Gastrocnemius medialis (tissue), 4 donors: ENCODE results near the gene WNT9B. TPM values are rescaled to one million over a fixed set of nuclear protein-coding genes. Genes with fewer than 3 reads are reported as not detected.
A peak's percentile ranks its signal among the peaks of the same experiment; 100 is the strongest.

ENCODE experiments used
- ATAC-seq, 2 donors: fragments of 150-250 bp; one replicate each; pipeline ENCODE4 v1.9.1; 2016
- DNase-seq, 2 donors: peaks; one replicate each; pipeline ENCODE4 v3.0.0-alpha.2; 2019
- H3K27ac ChIP-seq, 4 donors: fragments of 200-600 bp; sonication (generic); 1 replicate in 1 of 4; 2 replicates in 3 of 4; pipeline ENCODE4 v1.5.1; 2016 to 2018; ENCODE audit warnings: mild to moderate bottlenecking in 2 of 4, moderate library complexity in 1 of 4
- H3K27me3 ChIP-seq, 3 donors: fragments of 200-600 bp; sonication (generic) in 2 of 3; 1 replicate in 1 of 3; 2 replicates in 2 of 3; pipeline versions ENCODE4 v1.5.1 to v1.6.0; 2016 to 2019; ENCODE audit warnings: mild to moderate bottlenecking in 1 of 3, moderate library complexity in 1 of 3
- H3K36me3 ChIP-seq, 2 donors: fragments of 200-600 bp; sonication (generic) in 1 of 2; one replicate each; pipeline ENCODE4 v1.5.1; 2017 to 2018
- H3K4me1 ChIP-seq, 2 donors: fragments of 200-600 bp; sonication (generic) in 1 of 2; one replicate each; pipeline ENCODE4 v1.5.1; 2016 to 2017; ENCODE audit warnings: mild to moderate bottlenecking in 2 of 2
- H3K4me3 ChIP-seq, 4 donors: fragments of 200-600 bp; sonication (generic) in 3 of 4; 1 replicate in 1 of 4; 2 replicates in 3 of 4; pipeline ENCODE4 v1.5.1; 2016 to 2019; ENCODE audit warnings: mild to moderate bottlenecking in 2 of 4
- H3K9me3 ChIP-seq, 3 donors: fragments of 200-600 bp; sonication (generic) in 2 of 3; 1 replicate in 1 of 3; 2 replicates in 2 of 3; pipeline ENCODE4 v1.5.1; 2016 to 2019
- POLR2A ChIP-seq, 2 donors: fragments of 450-650 bp; IDR thresholded peaks; one replicate each; pipeline ENCODE4 v1.6.1; 2017; ENCODE audit warnings: antibody characterized with exemption in 2 of 2, mild to moderate bottlenecking in 2 of 2, moderate library complexity in 2 of 2
- in situ Hi-C, 4 donors: fragments of 200-750 bp; cut with MboI; loops; one replicate each; pipeline versions ENCODE4 v1.15.0 to v1.8.0; 2017; ENCODE audit warnings: low sequenced_read_pairs in 4 of 4
- intact Hi-C: fragments of 100-400 bp; cut with DNase I; formaldehyde crosslinking; loops from one replicate; pipeline ENCODE4 v1.15.1; 2023; ENCODE audit warnings: low total_unique reads
- total RNA-seq, 4 donors: library from RNA; depleted of rRNA; stranded (reverse); fragments of >200 nt; gene quantifications; one replicate each; pipeline versions ENCODE4 v1.1.0 to v1.2.3, GENCODE V29; 2016
- TF ChIP-seq, protein P1 (sequence below), 5 experiments: fragments of 450-650 bp in 3 of 5; fragments of 200-600 bp in 2 of 5; sonication (generic) in 2 of 5; IDR thresholded peaks in 4 of 5; conservative IDR thresholded peaks in 1 of 5; 1 replicate in 4 of 5; 2 replicates in 1 of 5; pipeline ENCODE4 v1.5.1; 2016 to 2019; ENCODE audit warnings: antibody characterized with exemption in 5 of 5, mild to moderate bottlenecking in 3 of 5, moderate library complexity in 3 of 5

WNT9B gene
- total RNA-seq, 4 donors from 2014 or later: 0.40 TPM; not detected in 3

DNA sequence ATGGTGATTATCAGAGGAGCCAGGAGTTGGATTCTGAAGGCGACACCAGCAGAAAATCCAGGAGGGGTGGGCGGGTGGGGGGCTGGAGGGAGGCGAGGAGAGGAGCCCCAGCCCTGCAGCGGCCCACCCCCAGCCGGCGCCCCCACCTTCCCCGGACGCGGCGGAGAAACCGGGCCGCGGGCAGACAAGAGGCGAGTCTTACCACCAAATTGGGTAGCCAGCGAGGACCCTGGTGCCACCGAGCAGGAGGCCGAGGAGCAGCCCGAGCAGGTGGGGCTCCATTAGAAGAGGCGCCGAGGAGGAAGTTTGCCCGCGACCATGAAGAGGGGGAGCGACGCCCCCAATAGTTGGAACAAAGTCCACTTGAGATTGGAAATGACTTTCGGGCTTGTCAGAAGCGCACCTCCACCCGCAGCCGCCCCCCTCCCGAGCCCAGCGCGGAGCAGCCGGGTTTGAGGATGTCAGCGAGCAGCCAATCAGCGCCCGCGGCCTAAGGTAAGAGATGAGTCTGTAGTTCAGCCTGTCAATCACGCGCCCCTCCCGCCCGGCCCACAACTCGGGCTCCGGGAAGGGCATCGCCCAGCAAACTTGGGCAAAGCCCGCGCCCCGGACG, 33.0 kb upstream of the WNT9B start, which contains the start of gene WNT3:
TSS of gene WNT3 (minus strand) at position 377 of the 613 bp plus-strand sequence. CDS start at position 282, 95 bp downstream.
- in situ Hi-C loops (no loop called here), intact Hi-C loops (no loop called here)
- Histone ChIP-seq H3K27ac (no peak within 1 kb of the TSS), H3K27me3 (peaks cover 69 to 77% (median 73%) of the 10 kb centered on the region in 3 donors), H3K4me1 (peaks cover 8 to 18% of the 10 kb centered on the region in 2 donors), H3K4me3 (peak within 1 kb of the TSS; percentile 32 to 65 (median 46)), H3K36me3 (no peaks in the 10 kb centered on the region), H3K9me3 (no peaks in the 10 kb centered on the region)
- no peak for ATAC-seq
- DNase-seq: no peak
- no peak for TF ChIP-seq POLR2A (IDR thresholded peaks at IDR 0.05)

DNA sequence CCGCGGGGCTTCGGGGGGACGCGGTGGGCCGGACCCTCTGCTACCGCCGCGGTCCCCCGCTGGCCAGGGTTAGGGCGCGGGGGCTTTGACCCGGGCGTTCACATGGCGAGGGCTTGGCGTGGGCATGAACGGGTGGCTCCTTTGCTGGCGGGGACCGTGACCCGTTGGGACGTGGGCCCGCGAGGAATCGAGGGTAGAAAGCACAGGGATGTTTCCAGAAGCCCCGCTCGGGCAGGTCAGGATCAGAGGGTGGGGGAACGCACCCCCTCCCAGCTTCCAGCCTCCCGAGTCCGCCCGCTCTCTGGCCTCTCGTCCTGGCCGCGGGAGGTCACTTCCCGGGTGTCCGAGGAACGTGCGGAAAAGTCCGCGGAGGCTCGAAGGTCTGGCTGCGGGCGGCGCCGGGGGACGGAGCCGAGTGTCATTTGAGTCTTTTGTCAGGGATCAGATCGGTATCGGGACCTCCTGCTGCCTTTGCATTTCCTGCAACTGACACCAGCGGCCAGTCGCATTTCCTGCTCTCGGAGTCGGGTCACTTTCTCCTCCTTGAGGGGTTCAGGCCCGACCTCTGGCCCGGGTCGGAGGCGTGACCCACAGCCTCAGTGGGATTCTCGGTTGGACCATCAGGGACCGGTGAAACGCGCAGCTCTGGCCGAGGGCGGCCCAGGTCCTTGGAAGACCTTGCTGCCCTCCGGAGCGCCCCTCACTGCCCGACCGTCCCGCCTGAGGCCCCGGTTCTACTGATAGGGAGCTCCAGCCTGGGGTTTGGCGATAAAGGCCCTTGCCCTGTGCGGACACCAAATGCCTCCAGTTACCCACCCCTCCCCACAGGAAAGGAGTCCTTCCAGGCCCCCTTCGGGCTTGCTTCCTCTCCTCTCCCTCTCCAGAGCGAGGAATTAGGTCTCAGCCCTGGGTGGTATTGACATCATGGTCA, 32.2 kb upstream of the WNT9B start:
- H3K36me3 ChIP-seq: no peaks in the 10 kb centered on the region
- H3K4me1 ChIP-seq: peaks cover 8 to 18% of the 10 kb centered on the region in 2 donors
- DNase-seq: no peak
- TF ChIP-seq, protein P1, sequence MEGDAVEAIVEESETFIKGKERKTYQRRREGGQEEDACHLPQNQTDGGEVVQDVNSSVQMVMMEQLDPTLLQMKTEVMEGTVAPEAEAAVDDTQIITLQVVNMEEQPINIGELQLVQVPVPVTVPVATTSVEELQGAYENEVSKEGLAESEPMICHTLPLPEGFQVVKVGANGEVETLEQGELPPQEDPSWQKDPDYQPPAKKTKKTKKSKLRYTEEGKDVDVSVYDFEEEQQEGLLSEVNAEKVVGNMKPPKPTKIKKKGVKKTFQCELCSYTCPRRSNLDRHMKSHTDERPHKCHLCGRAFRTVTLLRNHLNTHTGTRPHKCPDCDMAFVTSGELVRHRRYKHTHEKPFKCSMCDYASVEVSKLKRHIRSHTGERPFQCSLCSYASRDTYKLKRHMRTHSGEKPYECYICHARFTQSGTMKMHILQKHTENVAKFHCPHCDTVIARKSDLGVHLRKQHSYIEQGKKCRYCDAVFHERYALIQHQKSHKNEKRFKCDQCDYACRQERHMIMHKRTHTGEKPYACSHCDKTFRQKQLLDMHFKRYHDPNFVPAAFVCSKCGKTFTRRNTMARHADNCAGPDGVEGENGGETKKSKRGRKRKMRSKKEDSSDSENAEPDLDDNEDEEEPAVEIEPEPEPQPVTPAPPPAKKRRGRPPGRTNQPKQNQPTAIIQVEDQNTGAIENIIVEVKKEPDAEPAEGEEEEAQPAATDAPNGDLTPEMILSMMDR (IDR thresholded peaks at IDR 0.05 in 4 of 5, conservative IDR thresholded peaks at IDR 0.05 in 1 of 5): no peak
- no peak for TF ChIP-seq POLR2A (IDR thresholded peaks at IDR 0.05)
- peaks cover 69 to 70% (median 69%) of the 10 kb centered on the region in 3 donors for H3K27me3 ChIP-seq
- H3K4me3 ChIP-seq: peak overlapping the region; percentile 32 to 65 (median 46)
- no peak for ATAC-seq
- in situ Hi-C loops (no loop called here), intact Hi-C loops (no loop called here)
- H3K27ac ChIP-seq: no peak overlapping the region
- no peaks in the 10 kb centered on the region for H3K9me3 ChIP-seq

DNA sequence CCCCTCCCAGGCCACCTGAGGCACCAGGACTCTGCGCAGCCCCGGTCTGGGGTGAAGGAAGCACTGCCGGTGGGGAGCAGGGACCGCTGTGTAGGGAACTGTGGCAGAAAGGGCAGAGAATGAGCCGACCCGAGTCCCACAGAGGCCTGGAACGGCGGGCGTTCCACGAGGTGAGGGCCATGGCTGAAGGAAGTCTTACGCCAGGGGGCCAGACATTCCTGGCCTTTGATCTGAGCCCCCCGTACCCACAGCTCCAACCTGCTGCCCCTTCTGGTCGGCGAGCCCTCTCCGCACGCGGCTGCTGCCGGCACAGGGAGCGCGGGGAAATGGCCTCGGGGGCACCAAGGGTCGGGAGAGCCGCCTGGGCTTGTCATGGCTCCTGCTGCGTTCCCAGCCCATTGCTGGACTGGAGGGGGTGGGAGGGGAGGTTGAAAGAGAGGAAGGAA, 31.5 kb upstream of the WNT9B start:
- no peak for TF ChIP-seq POLR2A (IDR thresholded peaks at IDR 0.05)
- TF ChIP-seq, protein P1 (IDR thresholded peaks at IDR 0.05 in 4 of 5, conservative IDR thresholded peaks at IDR 0.05 in 1 of 5): no peak
- no peak overlapping the region for H3K27ac ChIP-seq
- intact Hi-C loops (no loop called here), in situ Hi-C loops (no loop called here)
- H3K9me3 ChIP-seq: no peaks in the 10 kb centered on the region
- DNase-seq (no peak), ATAC-seq (no peak)
- peaks cover 64 to 70% (median 68%) of the 10 kb centered on the region in 3 donors for H3K27me3 ChIP-seq
- H3K36me3 ChIP-seq: no peaks in the 10 kb centered on the region
- peaks cover 8 to 18% of the 10 kb centered on the region in 2 donors for H3K4me1 ChIP-seq
- peak overlapping the region in 1 of 4 donors; percentile 65 for H3K4me3 ChIP-seq

DNA sequence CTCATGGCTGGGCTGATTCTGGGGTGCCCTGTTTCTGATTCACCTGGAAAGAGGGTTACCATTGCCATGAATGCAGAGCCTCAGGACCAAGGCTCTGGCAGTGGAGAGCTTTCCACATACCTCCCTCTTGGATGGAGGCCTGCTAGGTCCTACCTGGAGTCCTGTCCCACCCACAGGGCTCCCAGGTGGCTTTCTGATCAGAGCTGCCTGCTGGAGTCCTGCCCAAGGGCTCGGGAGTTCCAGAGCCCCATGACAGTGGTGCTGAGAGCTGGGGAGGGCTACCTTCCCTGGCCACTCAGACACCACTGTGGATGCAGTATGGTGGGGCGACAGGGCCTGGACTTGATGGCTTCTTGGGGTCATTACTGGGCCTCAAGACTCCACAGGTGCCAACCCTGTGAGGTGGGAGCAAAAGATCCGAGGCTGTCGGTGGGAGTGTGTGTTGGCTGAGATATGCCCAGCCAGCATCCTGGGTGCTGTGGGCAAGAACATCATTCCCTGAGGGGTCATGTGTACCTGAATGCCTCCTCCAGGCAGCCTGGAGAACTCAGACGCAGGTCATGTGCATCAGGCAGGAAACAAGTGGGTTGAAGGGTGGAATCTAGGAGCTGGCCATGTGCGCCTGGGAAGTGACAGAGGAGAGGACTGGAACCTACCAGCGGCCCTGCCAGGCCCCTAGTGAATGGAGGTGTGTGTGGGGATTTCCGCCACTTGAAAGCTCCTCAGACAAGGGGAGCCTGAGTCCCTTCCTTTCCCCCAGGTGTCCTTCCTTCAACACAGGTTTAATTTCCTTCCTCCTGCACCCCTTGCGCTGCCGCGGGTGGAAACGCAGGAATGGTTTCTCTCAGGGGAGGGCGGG, 30.6 kb upstream of the WNT9B start:
- Histone ChIP-seq H3K4me3 (no peak overlapping the region), H3K9me3 (no peaks in the 10 kb centered on the region), H3K4me1 (peaks cover 8 to 18% of the 10 kb centered on the region in 2 donors), H3K36me3 (no peaks in the 10 kb centered on the region), H3K27ac (no peak overlapping the region), H3K27me3 (peaks cover 63 to 70% (median 64%) of the 10 kb centered on the region in 3 donors)
- no peak for DNase-seq
- intact Hi-C loops (no loop called here), in situ Hi-C loops (no loop called here)
- no peak for TF ChIP-seq POLR2A (IDR thresholded peaks at IDR 0.05)
- TF ChIP-seq, protein P1 (IDR thresholded peaks at IDR 0.05 in 4 of 5, conservative IDR thresholded peaks at IDR 0.05 in 1 of 5): no peak
- no peak for ATAC-seq
